HCT116 (cell line): Measurements from ENCODE around the gene IL22RA1.

Experiments used
- EZH2 ChIP-seq: fragments of 200-600 bp; sonication (generic); IDR thresholded peaks from 2 replicates; pipeline ENCODE4 v1.6.1; 2017; ENCODE audit warnings: antibody characterized with exemption, mixed run types
- ZNF274 ChIP-seq: fragments of 200-500 bp; sonication (Bioruptor generic); IDR thresholded peaks from 2 replicates; pipeline ENCODE4 v1.6.1; 2014; ENCODE audit warnings: mild to moderate bottlenecking, low read depth, low read length, inconsistent platforms

GRCh38 chr1:24179251-24179840 lies 36.4 kb upstream of the IL22RA1 start:
- TF ChIP-seq ZNF274 = no peak
- TF ChIP-seq EZH2 = no peak
